ENCODE data around the gene CUX1. TPM values are rescaled to one million over a fixed set of nuclear protein-coding genes. Genes with fewer than 3 reads are reported as not detected.

CUX1 gene
- total and polyA plus RNA-seq, 2 of the 13 experiments (the other 11 are each of a cell fraction or from before 2014, with no cell fraction given), result 13.7 to 14.9 TPM

- TF ChIP-seq PHF8 (CRISPR knock-in tag; IDR thresholded peaks at IDR 0.05), result peak; percentile 35; the same call in 1 of the 2 replicates
- TF ChIP-seq ZNF549 (CRISPR knock-in tag; IDR thresholded peaks at IDR 0.05), result 0 out of 2 replicates have a peak, but pooled peaks have one; percentile 46
- TF ChIP-seq SMAD1 (CRISPR knock-in tag; IDR thresholded peaks at IDR 0.05; ENCODE audit: borderline replicate concordance, low read depth), result no peak
- TF ChIP-seq ZNF160 (CRISPR knock-in tag; IDR thresholded peaks at IDR 0.05), result peak; percentile 94
- TF ChIP-seq KIAA2018 (CRISPR knock-in tag; IDR thresholded peaks at IDR 0.05; ENCODE audit: borderline replicate concordance), result no peak
- TF ChIP-seq ZIK1 (CRISPR knock-in tag; IDR thresholded peaks at IDR 0.05; ENCODE audit: borderline replicate concordance, low read depth), result peak; percentile 85; the same call in 1 of the 2 replicates
- TF ChIP-seq NFE2L2 (IDR thresholded peaks at IDR 0.05; ENCODE audit: low read length), result no peak
- TF ChIP-seq ZNF34 (CRISPR knock-in tag; IDR thresholded peaks at IDR 0.05; ENCODE audit: borderline replicate concordance), result peak; percentile 58; the same call in 1 of the 2 replicates
- no peak for TF ChIP-seq ZNF17 (CRISPR knock-in tag; IDR thresholded peaks at IDR 0.05)
- peak; percentile 71; the same call in 1 of the 2 replicates for TF ChIP-seq SMAD3 (CRISPR knock-in tag; IDR thresholded peaks at IDR 0.05)
- peak; percentile 80; the same call in 1 of the 2 replicates for TF ChIP-seq ZNF274 (CRISPR knock-in tag; IDR thresholded peaks at IDR 0.05)
- TF ChIP-seq ZSCAN30 (CRISPR knock-in tag; IDR thresholded peaks at IDR 0.05), result no peak
- peak; percentile 90 for TF ChIP-seq ZNF292 (CRISPR knock-in tag; IDR thresholded peaks at IDR 0.05; ENCODE audit: borderline replicate concordance, low read depth)
- TF ChIP-seq CENPBD1 (CRISPR knock-in tag; IDR thresholded peaks at IDR 0.05; ENCODE audit: borderline replicate concordance, low read depth), result no peak
- TF ChIP-seq ARID4A (CRISPR knock-in tag; IDR thresholded peaks at IDR 0.05; ENCODE audit: borderline replicate concordance), result peak; percentile 81; the same call in 1 of the 2 replicates
- peak; percentile 70; the same call in 1 of the 2 replicates for TF ChIP-seq ZSCAN31 (CRISPR knock-in tag; IDR thresholded peaks at IDR 0.05; ENCODE audit: low read depth)
These were observed 440.8 kb downstream of the CUX1 start (continued) for GRCh38 chr7:102258073-102258748.
